Ectodermal cell (in vitro differentiated cells): ENCODE measurements around the gene TXLNB. TPM values are rescaled to one million over a fixed set of nuclear protein-coding genes. Genes with fewer than 3 reads are reported as not detected.

Source experiments
- H3K27ac ChIP-seq: 2 replicates; pipeline ENCODE4 v1.7.0; 2013; ENCODE audit warnings: mild to moderate bottlenecking, low read depth, low read length; ENCODE audit not compliant: insufficient read depth, poor library complexity, severe bottlenecking
- H3K27me3 ChIP-seq: 2 replicates; pipeline ENCODE4 v1.7.0; 2013; ENCODE audit warnings: mild to moderate bottlenecking, low read length; ENCODE audit not compliant: insufficient read depth, control insufficient read depth, poor library complexity, severe bottlenecking
- H3K36me3 ChIP-seq: one replicate; pipeline ENCODE4 v1.7.0; 2013; ENCODE audit warnings: low read length; ENCODE audit not compliant: control insufficient read depth, insufficient read depth
- H3K4me1 ChIP-seq: one replicate; pipeline ENCODE4 v1.7.0; 2013; ENCODE audit warnings: low read length; ENCODE audit not compliant: control insufficient read depth, insufficient read depth
- H3K4me3 ChIP-seq: 2 replicates; pipeline ENCODE4 v1.7.0; 2013; ENCODE audit warnings: low read depth, low read length, control low read depth; ENCODE audit not compliant: insufficient read depth
- H3K9me3 ChIP-seq: 2 replicates; pipeline ENCODE4 v1.7.0; 2013; ENCODE audit warnings: mild to moderate bottlenecking, low read length, moderate library complexity; ENCODE audit not compliant: control insufficient read depth
- WGBS, 2 experiments: methylation state at CpG; one replicate each; pipeline ENCODE4 v1.1.7; 2013; ENCODE audit warnings: missing lambda C conversion rate in 2 of 2; 5-methylcytosine and 5-hydroxymethylcytosine counted together
- polyA plus RNA-seq, 4 experiments: library from polyadenylated mRNA; stranded (reverse); fragments of 50-300 nt; gene quantifications; one replicate each; pipeline ENCODE4 v1.2.3, GENCODE V29; 2013

TXLNB gene
- 0.48 TPM for polyA plus RNA-seq (2013, experiment 1 of 4)
- polyA plus RNA-seq (2013, experiment 2 of 4): 0.32 TPM
- 0.32 TPM for polyA plus RNA-seq (2013, experiment 3 of 4)
- 0.65 TPM for polyA plus RNA-seq (2013, experiment 4 of 4)

DNA sequence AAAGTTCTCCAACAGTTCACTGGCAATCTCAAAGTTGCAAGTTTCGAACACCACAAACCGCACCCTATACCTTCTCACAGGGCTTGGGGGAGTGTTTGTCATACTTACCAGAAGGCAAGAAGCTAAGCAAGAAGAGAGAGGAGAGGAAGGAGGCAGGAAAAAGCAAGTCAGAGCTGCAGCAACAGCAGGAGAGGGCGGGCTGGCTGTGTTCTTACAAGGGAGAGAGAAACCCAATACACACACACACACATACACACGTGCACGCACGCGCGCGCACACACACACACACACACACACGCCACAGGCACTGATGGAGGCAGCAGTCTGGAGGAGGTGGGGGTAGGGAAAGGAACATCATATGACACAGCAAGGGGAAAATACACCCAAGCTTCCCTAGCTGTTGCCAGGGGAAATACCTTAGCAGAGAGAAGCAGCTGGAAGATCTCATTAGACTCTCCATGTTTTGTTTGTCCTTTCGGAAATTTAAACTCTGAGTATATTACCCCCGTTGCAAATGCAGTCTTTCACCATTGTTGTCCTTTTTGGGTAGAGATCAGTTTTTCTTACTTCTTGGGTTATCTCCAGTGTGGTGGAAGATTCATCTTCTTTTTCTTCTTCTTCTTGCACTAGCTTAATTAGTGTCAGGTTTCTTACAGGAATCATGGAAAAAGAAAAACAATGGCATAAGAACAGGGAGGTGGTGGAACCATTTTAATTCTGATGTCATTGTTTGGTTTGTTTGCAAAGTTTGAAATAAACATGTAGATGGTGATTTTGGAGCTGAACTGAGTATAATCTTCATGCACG is at the start of gene TXLNB:
TXLNB (minus strand) TSS at position 186 of the 807 bp plus-strand sequence. CDS start 3,099 bp downstream, outside the sequence.
- no peaks in the 10 kb centered on the region for H3K27me3 ChIP-seq
- peaks cover 11% of the 10 kb centered on the region for H3K4me1 ChIP-seq
- peak within 1 kb of the TSS; percentile 42 for H3K27ac ChIP-seq
- H3K36me3 ChIP-seq: no peaks in the 10 kb centered on the region
- no peaks in the 10 kb centered on the region for H3K9me3 ChIP-seq
- H3K4me3 ChIP-seq: no peak within 1 kb of the TSS
- 85 to 86% methylated on average over 5 of the region's 13 CpGs for WGBS, 2 experiments

DNA sequence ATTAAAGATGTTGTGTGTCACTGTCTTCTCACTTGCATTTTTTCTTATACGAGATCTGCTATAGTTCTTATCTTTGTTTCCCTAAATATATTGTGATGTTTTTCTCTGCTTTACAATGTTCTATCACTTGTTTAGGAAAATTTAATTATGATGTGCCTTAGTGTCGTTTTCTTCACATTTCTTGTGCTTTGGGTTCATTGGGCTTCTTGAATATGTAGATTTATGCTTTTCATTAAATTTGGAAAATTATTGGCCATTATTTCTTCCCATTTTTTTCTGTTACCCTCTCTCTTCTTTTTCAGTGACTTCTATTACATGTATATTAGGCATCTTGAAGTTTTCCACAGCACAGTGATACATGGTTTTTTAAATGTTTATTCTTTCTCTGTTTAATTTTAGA is 49.3 kb upstream of the TXLNB start:
- H3K4me1 ChIP-seq: no peaks in the 10 kb centered on the region
- no peak overlapping the region for H3K4me3 ChIP-seq
- H3K27me3 ChIP-seq: no peaks in the 10 kb centered on the region
- no peak overlapping the region for H3K27ac ChIP-seq
- no peaks in the 10 kb centered on the region for H3K9me3 ChIP-seq
- no peaks in the 10 kb centered on the region for H3K36me3 ChIP-seq
- WGBS, 2 experiments: 95 to 100% methylated on average over 1 to 2 of the region's 2 CpGs

DNA sequence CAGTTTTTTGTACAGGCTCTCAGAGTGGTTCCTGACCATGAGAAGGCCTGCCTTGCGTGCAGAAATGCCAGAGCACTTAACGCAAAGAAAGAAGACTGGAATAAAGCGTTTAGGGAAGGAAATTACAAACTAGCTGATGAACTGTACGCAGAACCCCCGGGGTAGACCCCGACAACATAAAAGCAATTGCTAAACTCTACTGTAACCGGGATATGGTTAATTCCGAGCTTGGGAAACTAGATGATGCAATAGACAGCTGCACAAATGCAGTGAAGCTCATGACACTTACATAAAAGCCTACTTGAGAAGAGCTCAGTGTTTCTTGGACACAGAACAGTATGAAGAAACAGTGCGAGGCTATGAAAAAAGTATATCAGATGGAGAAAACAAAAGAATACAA is 47.0 kb upstream of the TXLNB start:
- Histone ChIP-seq H3K4me3 (no peak overlapping the region), H3K27ac (no peak overlapping the region)

DNA sequence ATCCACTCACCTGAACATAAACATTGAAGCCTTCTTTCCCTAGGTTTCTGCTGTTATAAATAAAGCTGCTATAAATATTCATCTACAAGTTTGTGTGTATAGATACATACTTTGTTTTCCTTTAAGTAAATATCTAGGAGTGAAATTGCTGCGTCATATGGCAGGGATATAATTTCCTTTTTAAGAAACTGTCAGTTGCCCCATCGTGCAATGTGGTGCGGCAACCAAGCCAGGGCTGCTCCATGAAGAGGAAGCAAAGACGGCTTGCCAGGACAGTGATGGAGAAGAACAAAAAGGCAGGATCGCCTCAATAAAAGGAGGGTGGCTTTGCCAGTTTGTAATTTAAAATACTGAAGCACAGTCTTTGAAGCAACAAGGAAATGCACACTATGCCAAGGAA is 46.0 kb upstream of the TXLNB start:
- H3K36me3 ChIP-seq: no peaks in the 10 kb centered on the region
- 84 to 85% methylated on average over 5 of the region's 5 CpGs for WGBS, 2 experiments
- no peaks in the 10 kb centered on the region for H3K9me3 ChIP-seq
- no peaks in the 10 kb centered on the region for H3K4me1 ChIP-seq
- no peaks in the 10 kb centered on the region for H3K27me3 ChIP-seq
- H3K4me3 ChIP-seq: no peak overlapping the region
- no peak overlapping the region for H3K27ac ChIP-seq

More for the DNA sequence above, 47.0 kb upstream of the TXLNB start:
- no peaks in the 10 kb centered on the region for H3K4me1 ChIP-seq
- 93 to 96% methylated on average over 9 of the region's 9 CpGs for WGBS, 2 experiments
- H3K9me3 ChIP-seq: no peaks in the 10 kb centered on the region
- no peaks in the 10 kb centered on the region for H3K27me3 ChIP-seq
- H3K36me3 ChIP-seq: no peaks in the 10 kb centered on the region

DNA sequence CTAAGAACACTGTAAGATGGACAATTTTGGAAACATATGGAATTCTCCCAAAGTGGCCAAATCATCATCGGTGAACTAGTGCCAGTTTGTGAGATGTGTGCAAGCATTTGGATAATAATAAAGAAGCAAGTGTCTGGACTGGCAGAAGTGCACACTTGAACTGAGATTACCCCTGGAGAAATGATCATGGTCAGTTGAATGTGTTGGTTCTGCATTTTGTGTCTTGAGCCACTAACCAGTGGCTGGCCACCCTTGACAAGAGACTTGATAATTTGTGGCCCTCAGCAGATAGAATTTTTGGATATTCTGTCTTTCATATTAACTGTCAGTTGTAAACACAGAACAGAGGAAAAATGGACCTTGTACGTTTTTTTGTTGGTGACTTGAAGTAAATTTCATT is 45.2 kb upstream of the TXLNB start:
- H3K27me3 ChIP-seq: no peaks in the 10 kb centered on the region
- 91 to 100% methylated on average over 1 to 2 of the region's 2 CpGs for WGBS, 2 experiments
- no peaks in the 10 kb centered on the region for H3K4me1 ChIP-seq
- no peak overlapping the region for H3K4me3 ChIP-seq
- H3K27ac ChIP-seq: no peak overlapping the region
- no peaks in the 10 kb centered on the region for H3K36me3 ChIP-seq
- no peaks in the 10 kb centered on the region for H3K9me3 ChIP-seq

DNA sequence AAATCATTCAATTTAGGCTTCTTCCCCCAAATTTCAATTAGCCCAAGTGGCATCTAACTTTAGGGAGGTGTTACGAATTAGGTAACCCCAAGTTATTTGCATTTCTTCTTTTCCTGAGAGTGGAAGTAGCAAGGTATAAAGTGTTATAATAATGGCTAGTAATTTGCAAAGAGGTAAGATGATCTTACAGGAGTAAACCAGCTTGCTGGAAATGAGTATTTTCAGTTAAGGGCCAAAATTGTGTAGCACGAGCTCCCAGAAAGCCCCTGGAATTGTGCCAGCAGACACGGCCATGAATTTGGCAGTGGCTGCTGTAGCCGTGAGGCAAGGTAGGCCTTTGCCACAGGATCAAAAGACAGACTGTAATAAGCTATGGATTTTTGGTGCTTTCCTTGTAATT is 44.7 kb upstream of the TXLNB start:
- no peak overlapping the region for H3K27ac ChIP-seq
- no peak overlapping the region for H3K4me3 ChIP-seq
- H3K4me1 ChIP-seq: no peaks in the 10 kb centered on the region
- no peaks in the 10 kb centered on the region for H3K9me3 ChIP-seq
- H3K27me3 ChIP-seq: no peaks in the 10 kb centered on the region
- no peaks in the 10 kb centered on the region for H3K36me3 ChIP-seq
- 92 to 95% methylated on average over 4 of the region's 4 CpGs for WGBS, 2 experiments

DNA sequence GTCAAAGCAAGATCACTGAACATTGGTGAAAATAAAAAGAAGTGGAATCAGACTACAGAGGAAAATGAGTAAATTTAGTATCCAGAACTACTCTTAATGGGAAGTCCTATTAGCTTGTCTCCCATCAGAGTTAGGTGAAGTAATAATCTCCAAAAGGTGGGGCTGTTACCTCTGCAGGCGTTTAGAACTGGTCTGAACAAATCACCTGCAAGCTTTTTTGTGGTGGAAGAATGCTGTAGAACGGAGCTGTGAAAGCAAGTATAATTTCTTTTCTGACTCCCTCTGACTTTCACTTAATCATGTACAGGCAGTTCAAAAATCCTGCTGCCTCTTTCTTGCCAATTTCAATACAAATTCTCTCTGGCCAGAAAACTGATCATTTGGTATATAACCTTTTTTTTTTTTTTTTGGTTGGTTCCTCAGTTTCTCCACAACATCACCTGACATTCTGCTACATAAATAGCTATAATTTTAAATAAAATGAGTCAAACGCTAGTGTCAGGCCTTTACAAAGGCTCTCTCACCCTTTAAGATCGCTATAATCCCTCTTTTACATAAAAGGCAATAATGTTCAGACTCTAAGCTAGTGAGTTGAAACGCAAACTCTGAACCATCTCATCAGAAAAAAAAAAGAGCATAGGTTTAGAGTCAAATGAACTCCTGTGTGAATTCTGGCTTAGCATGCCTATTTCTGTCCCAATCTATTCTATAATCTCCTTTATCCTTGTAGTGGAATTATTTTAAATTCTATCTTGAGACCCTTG is 43.8 kb upstream of the TXLNB start:
- Histone ChIP-seq H3K4me3 (no peak overlapping the region), H3K4me1 (no peaks in the 10 kb centered on the region), H3K27ac (no peak overlapping the region), H3K36me3 (no peaks in the 10 kb centered on the region), H3K27me3 (no peaks in the 10 kb centered on the region), H3K9me3 (no peaks in the 10 kb centered on the region)
- WGBS, 2 experiments: 94% methylated on average over 5 of the region's 5 CpGs

DNA sequence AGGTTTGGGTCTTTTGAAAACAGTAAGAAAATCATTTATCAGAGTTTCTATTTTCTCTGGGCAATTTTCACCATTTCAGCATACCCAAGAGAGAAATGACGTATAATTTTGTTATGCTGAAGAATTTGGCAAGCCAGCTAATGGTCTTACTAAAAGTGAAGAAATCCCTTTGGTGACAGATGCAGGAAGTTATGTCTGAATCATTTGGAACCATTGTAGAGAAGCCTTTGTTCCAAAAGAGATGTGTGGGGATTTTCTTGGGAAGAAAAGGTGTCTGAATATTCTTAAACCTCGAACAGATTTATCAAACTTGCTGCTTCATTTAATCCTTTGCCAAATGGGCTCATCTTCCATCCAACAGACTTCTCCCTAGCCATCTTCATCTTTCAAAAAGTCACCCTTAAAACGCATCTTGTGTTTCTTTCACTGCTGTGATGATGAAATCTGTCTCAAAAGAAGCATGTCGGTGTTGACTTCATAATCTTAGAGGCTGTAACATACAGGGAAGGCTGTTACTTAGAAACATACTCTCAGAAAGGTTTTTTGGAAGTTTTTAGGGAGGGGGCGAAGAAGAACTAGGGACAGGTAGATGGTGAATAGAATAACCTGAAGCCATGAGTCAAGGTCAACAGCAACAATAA is 43.1 kb upstream of the TXLNB start:
- no peaks in the 10 kb centered on the region for H3K36me3 ChIP-seq
- WGBS, 2 experiments: 91 to 92% methylated on average over 5 of the region's 5 CpGs
- no peak overlapping the region for H3K4me3 ChIP-seq
- no peaks in the 10 kb centered on the region for H3K9me3 ChIP-seq
- no peak overlapping the region for H3K27ac ChIP-seq
- H3K4me1 ChIP-seq: no peaks in the 10 kb centered on the region
- no peaks in the 10 kb centered on the region for H3K27me3 ChIP-seq

DNA sequence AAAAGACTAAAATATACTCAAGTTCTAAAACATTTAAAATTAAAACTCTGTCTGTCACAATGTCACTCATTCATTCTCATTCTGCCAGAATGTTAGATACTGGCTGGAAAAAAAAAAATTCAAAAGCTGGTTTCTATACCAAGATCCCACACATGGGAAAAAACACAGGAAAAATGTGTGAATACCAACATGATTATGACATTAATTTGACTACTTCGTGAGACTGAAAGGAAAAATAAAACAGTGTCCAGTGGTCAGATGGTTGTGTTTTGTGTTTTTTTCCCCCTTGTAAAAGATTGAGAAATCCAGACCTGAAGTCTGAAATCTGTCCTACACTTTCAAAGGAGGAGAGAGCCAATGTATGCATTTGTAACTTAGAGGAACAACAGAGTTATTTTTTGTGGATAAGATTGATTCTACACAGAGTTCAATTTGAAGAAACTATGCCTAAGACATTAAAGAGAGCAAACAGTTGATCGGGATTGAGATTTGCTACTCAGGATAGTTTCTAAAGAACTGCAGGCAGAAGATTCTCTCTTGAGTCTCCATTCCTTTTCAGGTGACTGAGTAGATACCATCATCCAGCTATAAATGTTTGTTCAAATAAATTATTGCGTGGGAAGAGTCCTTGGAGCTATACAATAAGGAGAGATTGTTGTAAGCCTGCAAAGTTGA is 39.2 kb upstream of the TXLNB start:
- WGBS, 2 experiments: 89 to 95% methylated on average over 3 of the region's 3 CpGs
- Histone ChIP-seq H3K4me3 (no peak overlapping the region), H3K4me1 (no peaks in the 10 kb centered on the region), H3K27me3 (no peaks in the 10 kb centered on the region), H3K36me3 (no peaks in the 10 kb centered on the region), H3K27ac (no peak overlapping the region), H3K9me3 (no peaks in the 10 kb centered on the region)
